Measurements from ENCODE around the gene EPB41. TPM values are rescaled to one million over a fixed set of nuclear protein-coding genes. Genes with fewer than 3 reads are reported as not detected.
"Not testable (repeated sequence)": the region's sequence is repeated elsewhere in the genome, so short reads cannot be mapped to it uniquely, and the experiment has no call there.

The EPB41 gene
- total RNA-seq, 2 donors from 2014 or later, result 193 to 221 TPM

- no peak for ATAC-seq
- DNase-seq, result no peak
- peak overlapping the region; percentile 85 for H3K4me3 Mint-ChIP-seq
Measured at GRCh38 chr1:29122682-29123052, 208.3 kb downstream of the EPB41 start.

GRCh38 chr1:29123053-29123886 lies 208.9 kb downstream of the EPB41 start:
- ATAC-seq, result no peak
- peak in 1 of 3 donors; percentile 12 for DNase-seq
- Mint-ChIP-seq H3K4me1 (peaks cover 11% of the 10 kb centered on the region), H3K4me3 (peak overlapping the region; percentile 85), H3K27me3 (peaks cover 11% of the 10 kb centered on the region), H3K36me3 (ENCODE audit: low read depth) (peaks cover 6% of the 10 kb centered on the region), H3K27ac (no peak overlapping the region)
- H3K9me3 ChIP-seq (ENCODE audit: control insufficient read depth, low read length, poor library complexity, severe bottlenecking), result no peaks in the 10 kb centered on the region

More at GRCh38 chr1:29122682-29123052, 208.3 kb downstream of the EPB41 start:
- H3K4me1 Mint-ChIP-seq, result peaks cover 11% of the 10 kb centered on the region
- no peaks in the 10 kb centered on the region for H3K9me3 ChIP-seq (ENCODE audit: control insufficient read depth, low read length, poor library complexity, severe bottlenecking)
- H3K36me3 Mint-ChIP-seq (ENCODE audit: low read depth), result peaks cover 6% of the 10 kb centered on the region
- H3K27me3 Mint-ChIP-seq, result peaks cover 11% of the 10 kb centered on the region
- H3K27ac Mint-ChIP-seq, result no peak overlapping the region

GRCh38 chr1:29123887-29124365 lies 209.6 kb downstream of the EPB41 start, which contains the start of gene TMEM200B:
Gene TMEM200B (minus strand): TSS chr1:29123903. CDS start chr1:29121828, 2,075 bp downstream.
- H3K4me1 Mint-ChIP-seq, result peaks cover 11% of the 10 kb centered on the region
- peak within 1 kb of the TSS; percentile 85 for H3K4me3 Mint-ChIP-seq
- H3K9me3 ChIP-seq (ENCODE audit: control insufficient read depth, low read length, poor library complexity, severe bottlenecking), result no peaks in the 10 kb centered on the region
- H3K27me3 Mint-ChIP-seq, result peaks cover 11% of the 10 kb centered on the region
- peak; percentile 13 for ATAC-seq
- peaks cover 6% of the 10 kb centered on the region for H3K36me3 Mint-ChIP-seq (ENCODE audit: low read depth)
- DNase-seq, result no peak
- no peak within 1 kb of the TSS for H3K27ac Mint-ChIP-seq

- Mint-ChIP-seq H3K36me3 (ENCODE audit: low read depth) (peaks cover 3% of the 10 kb centered on the region), H3K27me3 (peaks cover 11% of the 10 kb centered on the region), H3K4me3 (peak overlapping the region; percentile 90), H3K27ac (no peak overlapping the region), H3K4me1 (peaks cover 11% of the 10 kb centered on the region)
- ATAC-seq (peak; percentile 38), DNase-seq (peak; percentile 19 to 44 (median 28))
- no peaks in the 10 kb centered on the region for H3K9me3 ChIP-seq (ENCODE audit: control insufficient read depth, low read length, poor library complexity, severe bottlenecking)
Measured at GRCh38 chr1:29124366-29125236, 210.2 kb downstream of the EPB41 start.

GRCh38 chr1:29125237-29125641 lies 210.9 kb downstream of the EPB41 start:
- H3K36me3 Mint-ChIP-seq (ENCODE audit: low read depth), result peaks cover 3% of the 10 kb centered on the region
- peaks cover 15% of the 10 kb centered on the region for H3K27me3 Mint-ChIP-seq
- DNase-seq (no peak), ATAC-seq (no peak)
- H3K27ac Mint-ChIP-seq, result peak overlapping the region; percentile 39
- peaks cover 11% of the 10 kb centered on the region for H3K4me1 Mint-ChIP-seq
- H3K9me3 ChIP-seq (ENCODE audit: control insufficient read depth, low read length, poor library complexity, severe bottlenecking), result no peaks in the 10 kb centered on the region
- peak overlapping the region; percentile 90 for H3K4me3 Mint-ChIP-seq

GRCh38 chr1:29125788-29126187 lies 211.4 kb downstream of the EPB41 start:
- Mint-ChIP-seq H3K4me1 (peaks cover 11% of the 10 kb centered on the region), H3K27ac (peak overlapping the region; percentile 39)

GRCh38 chr1:29126198-29126597 lies 211.8 kb downstream of the EPB41 start:
- Mint-ChIP-seq H3K27me3 (peaks cover 15% of the 10 kb centered on the region), H3K27ac (no peak overlapping the region), H3K4me1 (peaks cover 11% of the 10 kb centered on the region), H3K36me3 (ENCODE audit: low read depth) (peaks cover 3% of the 10 kb centered on the region), H3K4me3 (peak overlapping the region; percentile 90)
- ATAC-seq (no peak), DNase-seq (no peak)
- no peaks in the 10 kb centered on the region for H3K9me3 ChIP-seq (ENCODE audit: control insufficient read depth, low read length, poor library complexity, severe bottlenecking)

More at GRCh38 chr1:29125788-29126187, 211.4 kb downstream of the EPB41 start:
- no peaks in the 10 kb centered on the region for H3K9me3 ChIP-seq (ENCODE audit: control insufficient read depth, low read length, poor library complexity, severe bottlenecking)
- Mint-ChIP-seq H3K27me3 (peaks cover 15% of the 10 kb centered on the region), H3K36me3 (ENCODE audit: low read depth) (peaks cover 3% of the 10 kb centered on the region), H3K4me3 (peak overlapping the region; percentile 90)
- ATAC-seq (no peak), DNase-seq (no peak)

- no peaks in the 10 kb centered on the region for H3K9me3 ChIP-seq (ENCODE audit: control insufficient read depth, low read length, poor library complexity, severe bottlenecking)
- peaks cover 10% of the 10 kb centered on the region for H3K4me1 Mint-ChIP-seq
- no peak overlapping the region for H3K27ac Mint-ChIP-seq
- no peak overlapping the region for H3K4me3 Mint-ChIP-seq
- H3K36me3 Mint-ChIP-seq (ENCODE audit: low read depth), result peaks cover 3% of the 10 kb centered on the region
- no peak for DNase-seq
- H3K27me3 Mint-ChIP-seq, result peaks cover 25% of the 10 kb centered on the region
- no peak for ATAC-seq
Measured at GRCh38 chr1:29128739-29129138, 214.4 kb downstream of the EPB41 start.

GRCh38 chr1:29129916-29130315 lies 215.5 kb downstream of the EPB41 start:
- DNase-seq (no peak), ATAC-seq (no peak)
- peaks cover 3% of the 10 kb centered on the region for H3K36me3 Mint-ChIP-seq (ENCODE audit: low read depth)
- H3K4me3 Mint-ChIP-seq, result no peak overlapping the region
- H3K27ac Mint-ChIP-seq, result no peak overlapping the region
- H3K27me3 Mint-ChIP-seq, result peaks cover 25% of the 10 kb centered on the region
- no peaks in the 10 kb centered on the region for H3K9me3 ChIP-seq (ENCODE audit: control insufficient read depth, low read length, poor library complexity, severe bottlenecking)
- peaks cover 12% of the 10 kb centered on the region for H3K4me1 Mint-ChIP-seq

GRCh38 chr1:29131056-29131455 lies 216.7 kb downstream of the EPB41 start:
- ATAC-seq; DNase-seq; H3K4me1 Mint-ChIP-seq; H3K36me3 Mint-ChIP-seq (ENCODE audit: low read depth); H3K9me3 ChIP-seq (ENCODE audit: control insufficient read depth, low read length, poor library complexity, severe bottlenecking); H3K27ac Mint-ChIP-seq; H3K4me3 Mint-ChIP-seq: not testable (repeated sequence)
- H3K27me3 Mint-ChIP-seq, result peaks cover 16% of the 10 kb centered on the region

GRCh38 chr1:29133861-29134694 lies 219.7 kb downstream of the EPB41 start:
- Mint-ChIP-seq H3K4me3 (no peak overlapping the region), H3K4me1 (peaks cover 5% of the 10 kb centered on the region), H3K27ac (no peak overlapping the region), H3K27me3 (peaks cover 14% of the 10 kb centered on the region), H3K36me3 (ENCODE audit: low read depth) (no peaks in the 10 kb centered on the region)
- no peaks in the 10 kb centered on the region for H3K9me3 ChIP-seq (ENCODE audit: control insufficient read depth, low read length, poor library complexity, severe bottlenecking)
- ATAC-seq (peak; percentile 23), DNase-seq (no peak)

GRCh38 chr1:29134695-29135028 lies 220.3 kb downstream of the EPB41 start:
- ATAC-seq (no peak), DNase-seq (no peak)
- Mint-ChIP-seq H3K4me1 (peaks cover 5% of the 10 kb centered on the region), H3K36me3 (ENCODE audit: low read depth) (no peaks in the 10 kb centered on the region), H3K4me3 (no peak overlapping the region), H3K27ac (no peak overlapping the region), H3K27me3 (peaks cover 14% of the 10 kb centered on the region)
- no peaks in the 10 kb centered on the region for H3K9me3 ChIP-seq (ENCODE audit: control insufficient read depth, low read length, poor library complexity, severe bottlenecking)

Data from T-helper 17 cell (primary cell).